HL-60 (cell line): Measurements from ENCODE around the gene CNIH2.

ENCODE experiments used
- DNase-seq, 2 experiments: peaks; one replicate each; pipeline ENCODE4 v3.0.0-alpha.2; 2010 to 2020; ENCODE audit warnings: low read depth in 1 of 2, low spot score in 1 of 2
- H3K27ac ChIP-seq: fragments of 250-450 bp; sonication (Bioruptor Pico); replicated peaks from 2 replicates; pipeline ENCODE4 v1.5.1; 2020; ENCODE audit warnings: mild to moderate bottlenecking, moderate library complexity
- H3K27me3 ChIP-seq: fragments of 250-450 bp; sonication (Bioruptor Pico); 2 replicates; pipeline ENCODE4 v1.5.1; 2021; ENCODE audit warnings: mild to moderate bottlenecking, moderate library complexity; ENCODE audit not compliant: insufficient read depth, poor library complexity, severe bottlenecking
- H3K4me3 ChIP-seq: replicated peaks from 2 replicates; pipeline ENCODE4 v1.5.1; 2011; ENCODE audit warnings: mild to moderate bottlenecking, control low read depth, low read length; ENCODE audit not compliant: insufficient read depth
- CTCF ChIP-seq: IDR thresholded peaks from one replicate; pipeline ENCODE4 v1.5.1; 2011; ENCODE audit warnings: low read length, control low read depth, inconsistent platforms; ENCODE audit not compliant: insufficient read depth
- GABPA ChIP-seq: IDR thresholded peaks from 2 replicates; pipeline ENCODE4 v1.6.1; 2012; ENCODE audit warnings: low read depth
- POLR2AphosphoS5 ChIP-seq: IDR thresholded peaks from 2 replicates; pipeline ENCODE4 v1.6.1; 2012; ENCODE audit warnings: low read depth
- REST ChIP-seq: IDR thresholded peaks from 2 replicates; pipeline ENCODE4 v1.6.1; 2012; ENCODE audit warnings: low read depth; ENCODE audit not compliant: insufficient replicate concordance
- SPI1 ChIP-seq: IDR thresholded peaks from 2 replicates; pipeline ENCODE4 v1.6.1; 2012; ENCODE audit warnings: low read depth, mild to moderate bottlenecking, borderline replicate concordance

CNIH2 gene

GRCh38 chr11:66315498-66315885 lies 37.5 kb downstream of the CNIH2 start:
- Histone ChIP-seq H3K27ac (no peak overlapping the region), H3K27me3 (no peaks in the 10 kb centered on the region), H3K4me3 (no peak overlapping the region)
- no peak for TF ChIP-seq POLR2AphosphoS5
- TF ChIP-seq SPI1, result no peak
- no peak for TF ChIP-seq REST
- no peak for TF ChIP-seq GABPA
- no peak for TF ChIP-seq CTCF
- DNase-seq, result no peak

DNA sequence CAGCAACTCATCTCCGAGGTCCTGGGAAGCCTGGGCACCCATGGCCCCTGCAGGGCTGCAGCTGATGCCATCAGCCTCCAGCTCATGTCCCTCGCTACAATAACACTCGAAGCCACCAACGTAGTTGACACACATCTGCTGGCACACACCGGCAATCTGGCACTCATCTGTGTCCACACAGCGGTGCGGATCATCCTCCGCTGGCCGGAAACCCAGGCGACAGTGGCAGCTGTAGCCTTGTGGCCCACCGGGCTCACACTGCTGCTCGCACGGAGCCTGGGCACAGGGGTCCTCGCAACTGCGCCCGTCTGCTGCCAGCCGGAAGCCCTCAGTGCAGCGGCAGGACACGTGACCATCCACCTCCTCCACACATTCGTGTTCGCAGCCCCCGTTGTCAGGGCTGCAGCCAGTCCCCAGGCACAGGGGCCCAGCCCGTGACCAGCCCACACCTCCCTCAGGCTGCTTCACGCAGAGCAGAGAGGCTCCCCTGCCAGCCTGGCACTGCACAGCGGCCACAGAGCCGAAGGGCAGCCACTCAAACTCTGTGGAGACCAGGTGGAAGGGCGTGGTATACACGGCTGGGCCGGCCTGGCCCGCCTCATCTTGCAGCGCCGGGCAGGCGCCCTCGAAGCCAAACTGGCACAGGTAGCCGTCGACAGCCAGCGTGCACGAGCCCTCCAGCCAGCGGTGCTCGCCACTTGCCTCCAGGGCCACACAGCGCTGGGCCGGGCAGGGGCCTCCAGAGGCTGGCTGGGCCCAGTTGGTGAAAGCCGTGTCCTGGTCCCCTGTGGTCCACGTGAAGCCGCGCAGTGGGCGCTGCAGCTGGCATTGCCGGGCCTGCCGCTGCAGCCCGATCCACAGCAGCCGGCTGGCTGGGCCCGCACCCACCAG lies 38.2 kb downstream of the CNIH2 start:
- DNase-seq, result no peak
- TF ChIP-seq SPI1 (no peak), REST (no peak), GABPA (no peak), CTCF (no peak), POLR2AphosphoS5 (no peak)
- Histone ChIP-seq H3K27ac (no peak overlapping the region), H3K4me3 (no peak overlapping the region), H3K27me3 (no peaks in the 10 kb centered on the region)

GRCh38 chr11:66316849-66317251 lies 38.9 kb downstream of the CNIH2 start, which contains the start of gene CD248:
Gene CD248 (minus strand): TSS chr11:66317044. CDS start chr11:66317027, 17 bp downstream.
- TF ChIP-seq REST (no peak), POLR2AphosphoS5 (no peak), CTCF (no peak), GABPA (no peak), SPI1 (no peak)
- Histone ChIP-seq H3K27me3 (no peaks in the 10 kb centered on the region), H3K4me3 (no peak within 1 kb of the TSS), H3K27ac (peak within 1 kb of the TSS; percentile 68)
- DNase-seq, result no peak
